T-helper 17 cell (primary cell): ENCODE results near the gene CACNA1G. TPM values are rescaled to one million over a fixed set of nuclear protein-coding genes. Genes with fewer than 3 reads are reported as not detected.

Experiments
- ATAC-seq: fragments of 150-1000 bp; cut with Tn5 transposase; 2 replicates; pipeline ENCODE4 v1.10.0; 2021; ENCODE audit warnings: mild to moderate bottlenecking, moderate library complexity
- DNase-seq, 3 donors: peaks; one replicate each; pipeline versions ENCODE4 v3.0.0 to v3.0.0-alpha.2; 2020 to 2021
- H3K9me3 ChIP-seq: one replicate; pipeline ENCODE4 v1.7.0; 2013; ENCODE audit warnings: low read length, mild to moderate bottlenecking; ENCODE audit not compliant: control insufficient read depth, poor library complexity, severe bottlenecking
- H3K27ac Mint-ChIP-seq: one replicate; pipeline ENCODE4 v1.8.0; 2022; ENCODE audit warnings: mild to moderate bottlenecking, moderate library complexity, mixed read lengths
- H3K27me3 Mint-ChIP-seq: one replicate; pipeline ENCODE4 v1.8.0; 2022; ENCODE audit warnings: mixed read lengths
- H3K36me3 Mint-ChIP-seq: one replicate; pipeline ENCODE4 v1.8.0; 2022; ENCODE audit warnings: low read depth, mixed read lengths
- H3K4me1 Mint-ChIP-seq: one replicate; pipeline ENCODE4 v1.8.0; 2022; ENCODE audit warnings: mild to moderate bottlenecking, mixed read lengths
- H3K4me3 Mint-ChIP-seq: one replicate; pipeline ENCODE4 v1.8.0; 2022; ENCODE audit warnings: mild to moderate bottlenecking, moderate library complexity, mixed read lengths
- total RNA-seq, 4 donors: library from RNA in 2 of 4; stranded (reverse) in 2 of 4; gene quantifications; one replicate each; pipeline ENCODE4 v1.2.3 and lab custom pipeline; 2022 to 2026

Gene CACNA1G
- total RNA-seq, 2 donors from 2014 or later: 0.05 to 0.18 TPM

DNA sequence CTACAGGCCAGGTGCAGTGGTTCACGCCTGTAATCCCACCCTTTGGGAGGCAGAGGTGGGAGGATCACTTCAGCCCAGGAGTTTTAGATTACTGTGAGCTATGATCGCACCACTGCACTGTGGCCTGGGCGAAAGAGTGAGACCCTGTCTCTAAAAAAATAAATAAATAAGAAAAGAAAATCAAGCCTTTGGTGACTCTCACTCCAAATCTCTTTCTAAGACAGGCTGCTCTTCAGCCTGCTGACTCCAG lies 75.1 kb downstream of the CACNA1G start:
- ATAC-seq (no peak), DNase-seq (no peak)
- H3K27ac Mint-ChIP-seq: no peak overlapping the region
- peaks cover 9% of the 10 kb centered on the region for H3K36me3 Mint-ChIP-seq
- H3K4me3 Mint-ChIP-seq: no peak overlapping the region
- peaks cover 13% of the 10 kb centered on the region for H3K4me1 Mint-ChIP-seq
- H3K27me3 Mint-ChIP-seq: peaks cover 73% of the 10 kb centered on the region
- H3K9me3 ChIP-seq: no peaks in the 10 kb centered on the region

DNA sequence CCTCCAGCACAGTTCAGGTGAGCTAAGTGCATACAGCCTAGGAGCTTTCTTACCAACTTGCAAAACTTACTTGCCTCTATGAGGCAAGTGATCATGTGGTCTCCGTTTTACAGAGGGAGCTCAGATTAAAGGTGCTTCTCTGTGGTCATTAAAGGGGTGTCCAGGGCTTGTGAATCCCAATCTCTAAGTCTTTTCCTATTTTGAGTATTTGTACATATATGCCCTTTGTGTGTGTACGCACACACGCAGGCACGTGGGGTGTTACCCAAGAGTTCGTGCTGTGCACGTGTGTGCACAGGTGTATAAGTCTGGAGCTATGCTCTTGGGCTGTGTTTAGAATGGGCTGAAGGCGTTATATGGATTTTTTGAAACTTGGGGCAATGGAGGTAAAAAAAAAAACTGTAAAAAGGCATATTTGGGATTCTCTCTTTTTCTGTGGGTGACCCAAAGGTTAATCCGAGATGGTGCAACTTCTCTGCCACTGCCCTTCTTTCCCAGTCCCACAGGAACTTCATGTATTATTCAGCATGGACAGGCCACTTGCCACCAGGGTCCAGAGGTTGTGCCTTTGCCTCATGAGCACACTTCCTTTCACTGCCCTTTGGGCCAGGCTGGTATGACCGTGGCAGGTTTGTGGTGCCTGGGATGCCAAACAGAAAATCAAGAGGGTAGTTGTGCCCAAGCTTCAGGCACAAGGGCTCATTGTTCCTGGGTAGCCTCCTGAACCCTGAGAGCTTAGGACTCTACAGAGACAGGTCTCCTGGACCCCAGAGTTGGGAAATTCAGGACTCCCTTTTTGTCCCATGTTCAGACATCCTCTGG lies 75.7 kb downstream of the CACNA1G start:
- ATAC-seq: no peak

GRCh38 chr17:50636804-50637195 lies 76.3 kb downstream of the CACNA1G start:
- H3K9me3 ChIP-seq: no peaks in the 10 kb centered on the region
- peaks cover 72% of the 10 kb centered on the region for H3K27me3 Mint-ChIP-seq
- DNase-seq (no peak), ATAC-seq (no peak)
- peaks cover 12% of the 10 kb centered on the region for H3K4me1 Mint-ChIP-seq
- H3K27ac Mint-ChIP-seq: no peak overlapping the region
- H3K36me3 Mint-ChIP-seq: peaks cover 6% of the 10 kb centered on the region
- H3K4me3 Mint-ChIP-seq: no peak overlapping the region

More for the DNA sequence above, 75.7 kb downstream of the CACNA1G start:
- H3K9me3 ChIP-seq: no peaks in the 10 kb centered on the region
- Mint-ChIP-seq H3K4me3 (no peak overlapping the region), H3K27ac (no peak overlapping the region), H3K27me3 (peaks cover 72% of the 10 kb centered on the region), H3K4me1 (peaks cover 12% of the 10 kb centered on the region), H3K36me3 (peaks cover 9% of the 10 kb centered on the region)
- no peak for DNase-seq

- no peak for ATAC-seq
- no peak for DNase-seq
- H3K27ac Mint-ChIP-seq: no peak overlapping the region
- H3K4me1 Mint-ChIP-seq: peaks cover 9% of the 10 kb centered on the region
- peaks cover 8% of the 10 kb centered on the region for H3K36me3 Mint-ChIP-seq
- peaks cover 62% of the 10 kb centered on the region for H3K27me3 Mint-ChIP-seq
- no peak overlapping the region for H3K4me3 Mint-ChIP-seq
- H3K9me3 ChIP-seq: no peaks in the 10 kb centered on the region
Measured at GRCh38 chr17:50637829-50638605, 77.5 kb downstream of the CACNA1G start.

- no peak overlapping the region for H3K4me3 Mint-ChIP-seq
Measured at GRCh38 chr17:50638606-50638965, 78.1 kb downstream of the CACNA1G start.

GRCh38 chr17:50638966-50639713 lies 78.6 kb downstream of the CACNA1G start:
- ATAC-seq: no peak
- Mint-ChIP-seq H3K36me3 (peaks cover 5% of the 10 kb centered on the region), H3K27me3 (peaks cover 51% of the 10 kb centered on the region), H3K4me1 (peaks cover 5% of the 10 kb centered on the region), H3K4me3 (no peak overlapping the region), H3K27ac (no peak overlapping the region)
- no peaks in the 10 kb centered on the region for H3K9me3 ChIP-seq
- no peak for DNase-seq

More at GRCh38 chr17:50638606-50638965, 78.1 kb downstream of the CACNA1G start:
- no peak overlapping the region for H3K27ac Mint-ChIP-seq
- ATAC-seq: no peak
- H3K4me1 Mint-ChIP-seq: peaks cover 7% of the 10 kb centered on the region
- H3K36me3 Mint-ChIP-seq: peaks cover 7% of the 10 kb centered on the region
- no peaks in the 10 kb centered on the region for H3K9me3 ChIP-seq
- H3K27me3 Mint-ChIP-seq: peaks cover 57% of the 10 kb centered on the region
- no peak for DNase-seq

DNA sequence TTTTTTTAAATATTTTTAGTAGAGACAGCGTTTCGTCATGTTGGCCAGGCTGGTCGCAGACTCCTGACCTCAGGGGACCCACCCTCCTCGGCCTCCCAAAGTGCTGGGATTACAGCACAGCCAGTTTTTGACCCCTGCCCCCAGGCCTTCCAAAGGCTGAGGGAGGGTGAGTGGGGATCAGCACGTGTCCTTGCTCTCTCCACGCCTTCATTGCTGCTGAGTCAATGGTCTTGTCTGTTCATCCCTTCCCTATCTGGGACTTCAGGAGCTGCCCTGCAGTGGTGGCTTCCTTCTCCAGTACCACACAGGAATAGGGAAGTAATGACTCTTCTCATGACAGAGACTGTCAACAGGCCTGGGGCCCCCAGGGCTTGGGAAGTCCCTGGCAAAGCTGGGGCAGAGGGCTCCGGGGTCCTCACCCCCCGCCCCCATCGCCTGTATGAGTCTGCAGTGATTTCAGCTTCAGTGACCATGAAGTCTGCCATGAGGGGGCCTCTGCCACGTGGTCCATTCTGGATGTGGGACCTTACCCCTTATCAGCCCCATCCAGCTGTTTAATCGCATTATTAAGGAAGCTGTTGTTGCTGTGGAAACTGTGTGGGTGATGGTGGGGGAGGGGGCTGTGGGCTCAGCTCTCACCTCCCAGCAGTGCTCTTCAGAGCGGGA lies 80.3 kb downstream of the CACNA1G start:
- Mint-ChIP-seq H3K36me3 (peaks cover 5% of the 10 kb centered on the region), H3K4me3 (no peak overlapping the region), H3K4me1 (peaks cover 5% of the 10 kb centered on the region), H3K27me3 (peaks cover 48% of the 10 kb centered on the region), H3K27ac (no peak overlapping the region)
- ATAC-seq: no peak
- no peak for DNase-seq
- no peaks in the 10 kb centered on the region for H3K9me3 ChIP-seq

DNA sequence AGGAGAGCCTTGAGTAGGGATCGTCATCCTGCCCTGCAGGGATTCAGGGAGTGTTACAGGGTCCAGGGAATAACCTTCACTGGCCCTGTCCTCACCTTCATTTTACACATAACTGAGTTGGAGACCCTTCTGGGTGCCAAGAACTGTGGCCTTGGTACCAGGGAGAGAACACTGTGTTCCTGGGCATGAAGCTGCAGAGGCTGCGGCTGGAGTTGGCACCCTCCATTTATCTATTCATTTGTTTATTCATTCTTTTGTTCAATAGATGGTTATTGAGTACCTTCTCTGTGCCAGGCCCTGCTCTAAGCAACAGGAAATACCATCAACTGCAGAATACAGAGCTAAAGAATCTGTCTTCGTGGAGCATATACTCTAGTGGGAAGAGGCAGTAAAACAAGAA lies 80.8 kb downstream of the CACNA1G start:
- H3K9me3 ChIP-seq: no peaks in the 10 kb centered on the region
- Mint-ChIP-seq H3K27ac (no peak overlapping the region), H3K4me1 (peaks cover 5% of the 10 kb centered on the region), H3K36me3 (peaks cover 7% of the 10 kb centered on the region), H3K4me3 (no peak overlapping the region), H3K27me3 (peaks cover 43% of the 10 kb centered on the region)
- DNase-seq (no peak), ATAC-seq (no peak)

GRCh38 chr17:50642071-50642721 lies 81.7 kb downstream of the CACNA1G start:
- H3K27ac Mint-ChIP-seq: no peak overlapping the region
- H3K4me3 Mint-ChIP-seq: no peak overlapping the region
- no peak for DNase-seq
- H3K4me1 Mint-ChIP-seq: peaks cover 7% of the 10 kb centered on the region
- no peaks in the 10 kb centered on the region for H3K9me3 ChIP-seq
- H3K27me3 Mint-ChIP-seq: peaks cover 36% of the 10 kb centered on the region
- no peak for ATAC-seq
- peaks cover 9% of the 10 kb centered on the region for H3K36me3 Mint-ChIP-seq

DNA sequence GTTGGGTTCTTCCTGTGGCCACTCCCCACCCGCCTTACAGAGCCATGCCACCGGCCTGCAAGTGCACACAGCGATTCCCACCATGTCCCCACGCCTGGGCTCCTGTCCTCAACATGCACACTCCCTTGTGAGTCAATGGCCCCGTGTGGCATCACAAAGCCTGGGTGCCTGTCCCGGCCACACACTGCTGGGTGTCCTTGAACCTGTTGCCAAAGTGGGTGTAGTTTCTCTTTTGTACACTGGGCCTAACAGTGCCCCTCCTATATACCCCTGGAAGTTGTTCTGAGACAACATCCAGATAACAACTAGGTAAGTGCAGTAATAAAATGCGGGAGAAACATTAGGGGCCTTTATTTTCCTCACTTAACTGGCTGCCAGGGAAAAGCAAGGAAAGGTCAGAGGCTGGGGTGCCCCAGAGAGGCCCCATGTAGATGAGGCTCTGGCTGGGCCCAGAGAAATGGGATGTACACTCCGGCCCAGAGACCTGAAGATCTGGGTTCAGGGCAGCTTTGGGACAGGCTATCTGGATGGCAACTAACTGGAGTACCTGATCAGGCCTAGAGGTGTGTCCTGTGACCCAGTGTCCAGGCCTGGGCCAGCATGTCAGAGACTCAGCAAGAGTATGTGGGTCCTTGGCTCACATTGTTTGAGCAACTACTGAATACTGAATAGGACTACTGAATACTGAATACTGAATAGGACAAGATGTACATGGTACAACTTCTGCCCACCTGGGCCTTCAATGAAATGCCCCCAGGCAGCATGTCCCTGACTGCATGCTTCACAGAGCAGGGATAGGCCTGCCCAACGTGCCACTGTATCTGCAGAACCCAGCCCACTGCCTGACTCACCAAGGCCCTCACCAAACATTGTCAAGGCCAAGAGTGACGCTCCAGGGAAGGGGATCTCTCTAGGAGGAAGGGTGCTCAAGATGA lies 82.5 kb downstream of the CACNA1G start:
- H3K27ac Mint-ChIP-seq: no peak overlapping the region
- H3K36me3 Mint-ChIP-seq: peaks cover 9% of the 10 kb centered on the region
- peaks cover 2% of the 10 kb centered on the region for H3K4me1 Mint-ChIP-seq
- DNase-seq (no peak), ATAC-seq (no peak)
- H3K4me3 Mint-ChIP-seq: no peak overlapping the region
- no peaks in the 10 kb centered on the region for H3K9me3 ChIP-seq
- peaks cover 32% of the 10 kb centered on the region for H3K27me3 Mint-ChIP-seq

GRCh38 chr17:50645748-50646682 lies 85.5 kb downstream of the CACNA1G start:
- Mint-ChIP-seq H3K36me3 (peaks cover 11% of the 10 kb centered on the region), H3K4me1 (peaks cover 2% of the 10 kb centered on the region), H3K4me3 (no peak overlapping the region), H3K27ac (no peak overlapping the region), H3K27me3 (peaks cover 27% of the 10 kb centered on the region)
- DNase-seq: no peak
- no peak for ATAC-seq
- no peaks in the 10 kb centered on the region for H3K9me3 ChIP-seq
